SK-N-MC (cell line): ENCODE data around the gene PABPN1L.

Experiments
- DNase-seq: peaks from one replicate; pipeline ENCODE4 v3.0.0-alpha.2; 2011; ENCODE audit warnings: low read depth, low spot score
- H3K27ac ChIP-seq: fragments of 200-600 bp; sonication (generic); 2 replicates; pipeline ENCODE4 v1.5.1; 2016; ENCODE audit warnings: mixed run types
- H3K36me3 ChIP-seq: fragments of 200-600 bp; sonication (generic); 2 replicates; pipeline ENCODE4 v1.6.1; 2017; ENCODE audit warnings: antibody characterized with exemption, low read length, mixed read lengths; ENCODE audit not compliant: insufficient read depth
- H3K4me3 ChIP-seq: fragments of 200-600 bp; sonication (generic); 2 replicates; pipeline ENCODE4 v1.5.1; 2016
- H3K9ac ChIP-seq: fragments of 200-600 bp; sonication (generic); 2 replicates; pipeline ENCODE4 v1.8.0; 2017; ENCODE audit warnings: mixed run types, mixed read lengths; ENCODE audit not compliant: insufficient read length
- H3K9me3 ChIP-seq: fragments of 200-600 bp; sonication (generic); 2 replicates; pipeline ENCODE4 v1.6.1; 2017; ENCODE audit warnings: low read depth, mild to moderate bottlenecking, antibody characterized with exemption, low read length, moderate library complexity, mixed read lengths
- EZH2 ChIP-seq: fragments of 200-600 bp; sonication (generic); IDR thresholded peaks from one replicate; pipeline ENCODE4 v1.6.1; 2017; ENCODE audit warnings: antibody characterized with exemption
- FOXP2 ChIP-seq: optimal IDR thresholded peaks from 2 replicates; pipeline ENCODE3; 2011; ENCODE audit warnings: mild to moderate bottlenecking, moderate library complexity; ENCODE audit not compliant: insufficient read depth; ENCODE audit errors: extremely low read length, control extremely low read depth
- POLR2AphosphoS5 ChIP-seq: IDR thresholded peaks from 2 replicates; pipeline ENCODE4 v1.6.1; 2012; ENCODE audit warnings: mild to moderate bottlenecking, low read depth, low read length, borderline replicate concordance

Gene PABPN1L

GRCh38 chr16:88855176-88855575 is 11.3 kb downstream of the PABPN1L start:
- Histone ChIP-seq H3K9ac (no peak overlapping the region), H3K36me3 (no peaks in the 10 kb centered on the region), H3K9me3 (no peaks in the 10 kb centered on the region), H3K4me3 (no peak overlapping the region), H3K27ac (no peak overlapping the region)
- no peak for TF ChIP-seq POLR2AphosphoS5
- TF ChIP-seq FOXP2: no peak
- TF ChIP-seq EZH2: no peak
- no peak for DNase-seq

GRCh38 chr16:88854306-88855111 is 12.0 kb downstream of the PABPN1L start:
- no peak overlapping the region for H3K27ac ChIP-seq
- no peaks in the 10 kb centered on the region for H3K9me3 ChIP-seq
- H3K36me3 ChIP-seq: no peaks in the 10 kb centered on the region
- H3K4me3 ChIP-seq: no peak overlapping the region
- no peak for TF ChIP-seq POLR2AphosphoS5
- no peak for TF ChIP-seq FOXP2
- H3K9ac ChIP-seq: no peak overlapping the region
- no peak for DNase-seq

GRCh38 chr16:88853325-88853941 is 13.0 kb downstream of the PABPN1L start:
- Histone ChIP-seq H3K36me3 (no peaks in the 10 kb centered on the region), H3K9ac (no peak overlapping the region)

GRCh38 chr16:88851616-88852015 is 14.8 kb downstream of the PABPN1L start:
- TF ChIP-seq POLR2AphosphoS5 (no peak), FOXP2 (no peak)
- Histone ChIP-seq H3K36me3 (no peaks in the 10 kb centered on the region), H3K4me3 (no peak overlapping the region), H3K27ac (no peak overlapping the region), H3K9me3 (no peaks in the 10 kb centered on the region), H3K9ac (no peak overlapping the region)
- DNase-seq: no peak

More at GRCh38 chr16:88853325-88853941, 13.0 kb downstream of the PABPN1L start:
- Histone ChIP-seq H3K9me3 (no peaks in the 10 kb centered on the region), H3K27ac (no peak overlapping the region), H3K4me3 (no peak overlapping the region)
- no peak for DNase-seq
- no peak for TF ChIP-seq EZH2
- no peak for TF ChIP-seq FOXP2
- no peak for TF ChIP-seq POLR2AphosphoS5

GRCh38 chr16:88850531-88851199 is 15.8 kb downstream of the PABPN1L start:
- H3K27ac ChIP-seq: no peak overlapping the region
- DNase-seq: no peak
- TF ChIP-seq EZH2 (no peak), FOXP2 (no peak), POLR2AphosphoS5 (no peak)
- H3K4me3 ChIP-seq: no peak overlapping the region
- H3K9me3 ChIP-seq: no peaks in the 10 kb centered on the region
- H3K9ac ChIP-seq: no peak overlapping the region
- no peaks in the 10 kb centered on the region for H3K36me3 ChIP-seq

GRCh38 chr16:88848557-88848956 is 17.9 kb downstream of the PABPN1L start:
- no peak for TF ChIP-seq FOXP2
- TF ChIP-seq EZH2: no peak
- Histone ChIP-seq H3K4me3 (no peak overlapping the region), H3K27ac (no peak overlapping the region), H3K36me3 (no peaks in the 10 kb centered on the region), H3K9ac (no peak overlapping the region), H3K9me3 (no peaks in the 10 kb centered on the region)
- no peak for DNase-seq

- Histone ChIP-seq H3K9me3 (no peaks in the 10 kb centered on the region), H3K4me3 (no peak overlapping the region), H3K27ac (no peak overlapping the region), H3K9ac (no peak overlapping the region), H3K36me3 (no peaks in the 10 kb centered on the region)
- no peak for TF ChIP-seq POLR2AphosphoS5
- TF ChIP-seq EZH2: no peak
- no peak for TF ChIP-seq FOXP2
- DNase-seq: no peak
These were observed 18.8 kb downstream of the PABPN1L start for GRCh38 chr16:88847654-88848053.

GRCh38 chr16:88846088-88846487 is 20.4 kb downstream of the PABPN1L start:
- H3K27ac ChIP-seq: no peak overlapping the region
- H3K4me3 ChIP-seq: no peak overlapping the region
- H3K9me3 ChIP-seq: no peaks in the 10 kb centered on the region
- no peaks in the 10 kb centered on the region for H3K36me3 ChIP-seq
- no peak overlapping the region for H3K9ac ChIP-seq
- DNase-seq: no peak
- TF ChIP-seq POLR2AphosphoS5 (no peak), EZH2 (no peak)
